ENCODE results near the gene LSG1.
"Not testable (repeated sequence)": the region's sequence is repeated elsewhere in the genome, so short reads cannot be mapped to it uniquely, and the experiment has no call there.

Gene LSG1

GRCh38 chr3:194617143-194617671, 54.8 kb downstream of the LSG1 start:
- DNase-seq (ENCODE audit: low spot score), result no peak

GRCh38 chr3:194615226-194615625, 56.8 kb downstream of the LSG1 start:
- no peak for DNase-seq (ENCODE audit: low spot score)

GRCh38 chr3:194612221-194612620, 59.8 kb downstream of the LSG1 start:
- DNase-seq (ENCODE audit: low spot score), result no peak

GRCh38 chr3:194610689-194611088, 61.3 kb downstream of the LSG1 start:
- DNase-seq (ENCODE audit: low spot score), result no peak

GRCh38 chr3:194609601-194610000, 62.4 kb downstream of the LSG1 start:
- DNase-seq (ENCODE audit: low spot score), result no peak

GRCh38 chr3:194608981-194609380, 63.0 kb downstream of the LSG1 start:
- DNase-seq (ENCODE audit: low spot score), result no peak

GRCh38 chr3:194607592-194608389, 64.2 kb downstream of the LSG1 start:
- no peak for DNase-seq (ENCODE audit: low spot score)

GRCh38 chr3:194606941-194607340, 65.0 kb downstream of the LSG1 start:
- DNase-seq (ENCODE audit: low spot score), result no peak

GRCh38 chr3:194606163-194606562, 65.8 kb downstream of the LSG1 start:
- no peak for DNase-seq (ENCODE audit: low spot score)

GRCh38 chr3:194605314-194605713, 66.7 kb downstream of the LSG1 start:
- DNase-seq (ENCODE audit: low spot score), result not testable (repeated sequence)

- no peak for DNase-seq (ENCODE audit: low spot score)
These were observed 67.2 kb downstream of the LSG1 start for GRCh38 chr3:194604837-194605236.

GRCh38 chr3:194604126-194604525, 67.9 kb downstream of the LSG1 start:
- no peak for DNase-seq (ENCODE audit: low spot score)

- DNase-seq (ENCODE audit: low spot score), result no peak
These were observed 69.3 kb downstream of the LSG1 start for GRCh38 chr3:194602669-194603171.

- peak; percentile 67 for DNase-seq (ENCODE audit: low spot score)
These were observed 73.0 kb downstream of the LSG1 start for GRCh38 chr3:194598771-194599557.

- DNase-seq (ENCODE audit: low spot score), result no peak
These were observed 75.1 kb downstream of the LSG1 start for GRCh38 chr3:194596906-194597305.

GRCh38 chr3:194592798-194593752, 78.9 kb downstream of the LSG1 start:
- peak; percentile 95 for DNase-seq (ENCODE audit: low spot score)
